Liver (tissue), 9 donors: ENCODE measurements around the gene OR5L1. TPM values are rescaled to one million over a fixed set of nuclear protein-coding genes. Genes with fewer than 3 reads are reported as not detected.

ENCODE experiments used
- DNase-seq: peaks from one replicate; pipeline ENCODE4 v3.0.0-alpha.2; 2017; ENCODE audit warnings: low spot score
- H3K27ac ChIP-seq, 2 donors: one replicate each; pipeline ENCODE4 v1.7.0; 2013; ENCODE audit warnings: inconsistent platforms in 2 of 2, low read length in 2 of 2, control low read depth in 1 of 2, low read depth in 1 of 2, mild to moderate bottlenecking in 1 of 2
- H3K27me3 ChIP-seq, 4 donors: one replicate each; pipeline versions ENCODE4 v1.6.1 to v1.7.0; 2013; ENCODE audit warnings: low read length in 3 of 4, inconsistent platforms in 1 of 4, mild to moderate bottlenecking in 1 of 4, moderate library complexity in 1 of 4; ENCODE audit not compliant: control insufficient read depth in 4 of 4, insufficient read depth in 4 of 4
- H3K36me3 ChIP-seq, 4 donors: one replicate each; pipeline versions ENCODE4 v1.6.1 to v1.7.0; 2013; ENCODE audit warnings: low read length in 3 of 4, mild to moderate bottlenecking in 3 of 4, low read depth in 1 of 4, moderate library complexity in 1 of 4; ENCODE audit not compliant: control insufficient read depth in 4 of 4, insufficient read depth in 3 of 4
- H3K4me1 ChIP-seq, 4 donors: one replicate each; pipeline versions ENCODE4 v1.6.1 to v1.7.0; 2013; ENCODE audit warnings: low read length in 3 of 4, mild to moderate bottlenecking in 3 of 4, moderate library complexity in 1 of 4; ENCODE audit not compliant: control insufficient read depth in 4 of 4, insufficient read depth in 4 of 4
- H3K4me3 ChIP-seq, 3 donors: one replicate each; pipeline versions ENCODE4 v1.6.1 to v1.7.0; 2013; ENCODE audit warnings: low read length in 3 of 3, control low read depth in 1 of 3, low read depth in 1 of 3, mild to moderate bottlenecking in 1 of 3
- H3K9ac ChIP-seq, 2 donors: one replicate each; pipeline ENCODE4 v1.7.0; 2013; ENCODE audit warnings: low read length in 2 of 2, mild to moderate bottlenecking in 2 of 2, moderate library complexity in 2 of 2, control low read depth in 1 of 2, low read depth in 1 of 2
- H3K9me3 ChIP-seq, 4 donors: one replicate each; pipeline versions ENCODE4 v1.6.1 to v1.7.0; 2013; ENCODE audit warnings: low read length in 3 of 4; ENCODE audit not compliant: control insufficient read depth in 4 of 4
- EGR1 ChIP-seq, 2 donors: IDR thresholded peaks; 2 replicates each; pipeline ENCODE4 v1.6.1; 2016 to 2018; ENCODE audit warnings: antibody characterized with exemption in 2 of 2, low read depth in 2 of 2
- FOXA1 ChIP-seq: IDR thresholded peaks from 2 replicates; pipeline ENCODE4 v1.6.1; 2016; ENCODE audit warnings: antibody characterized with exemption
- FOXA2 ChIP-seq: IDR thresholded peaks from 2 replicates; pipeline ENCODE4 v1.6.1; 2016; ENCODE audit warnings: antibody characterized with exemption
- HNF4G ChIP-seq: IDR thresholded peaks from 2 replicates; pipeline ENCODE4 v1.6.1; 2016; ENCODE audit warnings: antibody characterized with exemption
- JUND ChIP-seq, 2 donors: IDR thresholded peaks; 2 replicates each; pipeline ENCODE4 v1.6.1; 2016; ENCODE audit warnings: antibody characterized with exemption in 2 of 2
- NR2F2 ChIP-seq: IDR thresholded peaks from 2 replicates; pipeline ENCODE4 v1.6.1; 2016; ENCODE audit warnings: antibody characterized with exemption
- RAD21 ChIP-seq, 2 donors: IDR thresholded peaks; 2 replicates each; pipeline ENCODE4 v1.6.1; 2016; ENCODE audit warnings: antibody characterized with exemption in 2 of 2, mild to moderate bottlenecking in 2 of 2
- RXRA ChIP-seq, 2 donors: IDR thresholded peaks; 2 replicates each; pipeline ENCODE4 v1.6.1; 2017 to 2018; ENCODE audit warnings: antibody characterized with exemption in 2 of 2, mild to moderate bottlenecking in 1 of 2
- SP1 ChIP-seq: IDR thresholded peaks from 2 replicates; pipeline ENCODE4 v1.6.1; 2018; ENCODE audit warnings: antibody characterized with exemption, mild to moderate bottlenecking
- YY1 ChIP-seq: IDR thresholded peaks from 2 replicates; pipeline ENCODE4 v1.6.1; 2016; ENCODE audit warnings: antibody characterized with exemption, mild to moderate bottlenecking
- WGBS: extraction: QIAGEN DNeasy Blood & Tissue Kit; methylation state at CpG from one replicate; pipeline ENCODE4 v1.1.7; 2013; 5-methylcytosine and 5-hydroxymethylcytosine counted together
- polyA plus RNA-seq, 2 donors: library from polyadenylated mRNA; stranded (reverse) in 1 of 2; unstranded in 1 of 2; fragments of 200-250 nt in 1 of 2; fragments of >200 nt in 1 of 2; fragmentation: Nextera tagmentation in 1 of 2; extraction: Ambion mirVana in 1 of 2; gene quantifications; one replicate each; pipeline versions ENCODE4 v1.2.1 to v1.2.3, GENCODE V29; 2013 to 2015
- total RNA-seq, 2 donors: library from RNA; depleted of rRNA; stranded (reverse); fragments of >200 nt; gene quantifications; one replicate each; pipeline ENCODE4 v1.2.3, GENCODE V29; 2014
- TF ChIP-seq, protein P1 (sequence below): IDR thresholded peaks from 2 replicates; pipeline ENCODE4 v1.6.1; 2016; ENCODE audit warnings: antibody characterized with exemption, mild to moderate bottlenecking
- TF ChIP-seq, protein P2 (sequence below): IDR thresholded peaks from 2 replicates; pipeline ENCODE4 v1.6.1; 2016; ENCODE audit warnings: antibody characterized with exemption
- TF ChIP-seq, protein P3 (sequence below): IDR thresholded peaks from 2 replicates; pipeline ENCODE4 v1.6.1; 2016; ENCODE audit warnings: antibody characterized with exemption
- TF ChIP-seq, protein P4 (sequence below): IDR thresholded peaks from 2 replicates; pipeline ENCODE4 v1.6.1; 2016; ENCODE audit warnings: antibody characterized with exemption
- TF ChIP-seq, protein P5 (sequence below): fragments of 150-350 bp; IDR thresholded peaks from 2 replicates; pipeline ENCODE4 v1.5.1; 2017; ENCODE audit warnings: improper control_type of control experiment, low read depth, low read length; ENCODE audit not compliant: missing input control
- donor health status: healthy.
- donor health status: healthy.
- donor health status: healthy.
- donor health status: healthy.
- donor health status: healthy.

Gene OR5L1
- total and polyA plus RNA-seq, 4 donors: not detected

DNA sequence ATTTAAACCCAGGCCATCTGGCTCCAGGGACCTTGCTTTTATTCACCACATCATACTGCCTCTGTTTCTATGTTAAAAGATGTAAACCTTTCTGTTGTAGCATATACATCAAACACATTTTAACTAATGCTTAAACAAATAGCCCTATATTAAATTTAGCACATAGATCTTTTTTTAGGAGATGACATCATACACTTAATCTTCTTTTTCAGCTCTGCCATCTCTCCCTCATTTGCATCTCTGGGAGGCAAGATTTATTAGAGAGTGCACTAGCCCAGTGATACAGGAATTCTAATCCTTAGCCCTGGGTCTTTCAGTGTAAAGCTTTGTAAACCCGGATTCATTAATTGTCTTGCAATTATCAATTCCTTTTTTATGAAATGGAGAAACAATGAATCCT, 41.0 kb downstream of the OR5L1 start:
- Histone ChIP-seq H3K36me3 (no peaks in the 10 kb centered on the region), H3K9ac (no peak overlapping the region), H3K4me3 (no peak overlapping the region), H3K27ac (no peak overlapping the region), H3K9me3 (no peaks in the 10 kb centered on the region), H3K4me1 (no peaks in the 10 kb centered on the region), H3K27me3 (no peaks in the 10 kb centered on the region)
- 67% methylated on average over 1 of the region's 1 CpG for WGBS
- DNase-seq: no peak
- TF ChIP-seq NR2F2 (no peak), JUND (IDR thresholded peaks at IDR 0.05) (no peak), SP1 (no peak), HNF4G (no peak), FOXA1 (no peak), RAD21 (IDR thresholded peaks at IDR 0.05) (no peak), YY1 (no peak), EGR1 (IDR thresholded peaks at IDR 0.05; ENCODE audit: low read depth in 2 of 2) (no peak), RXRA (IDR thresholded peaks at IDR 0.05) (no peak)
- TF ChIP-seq, protein P1, sequence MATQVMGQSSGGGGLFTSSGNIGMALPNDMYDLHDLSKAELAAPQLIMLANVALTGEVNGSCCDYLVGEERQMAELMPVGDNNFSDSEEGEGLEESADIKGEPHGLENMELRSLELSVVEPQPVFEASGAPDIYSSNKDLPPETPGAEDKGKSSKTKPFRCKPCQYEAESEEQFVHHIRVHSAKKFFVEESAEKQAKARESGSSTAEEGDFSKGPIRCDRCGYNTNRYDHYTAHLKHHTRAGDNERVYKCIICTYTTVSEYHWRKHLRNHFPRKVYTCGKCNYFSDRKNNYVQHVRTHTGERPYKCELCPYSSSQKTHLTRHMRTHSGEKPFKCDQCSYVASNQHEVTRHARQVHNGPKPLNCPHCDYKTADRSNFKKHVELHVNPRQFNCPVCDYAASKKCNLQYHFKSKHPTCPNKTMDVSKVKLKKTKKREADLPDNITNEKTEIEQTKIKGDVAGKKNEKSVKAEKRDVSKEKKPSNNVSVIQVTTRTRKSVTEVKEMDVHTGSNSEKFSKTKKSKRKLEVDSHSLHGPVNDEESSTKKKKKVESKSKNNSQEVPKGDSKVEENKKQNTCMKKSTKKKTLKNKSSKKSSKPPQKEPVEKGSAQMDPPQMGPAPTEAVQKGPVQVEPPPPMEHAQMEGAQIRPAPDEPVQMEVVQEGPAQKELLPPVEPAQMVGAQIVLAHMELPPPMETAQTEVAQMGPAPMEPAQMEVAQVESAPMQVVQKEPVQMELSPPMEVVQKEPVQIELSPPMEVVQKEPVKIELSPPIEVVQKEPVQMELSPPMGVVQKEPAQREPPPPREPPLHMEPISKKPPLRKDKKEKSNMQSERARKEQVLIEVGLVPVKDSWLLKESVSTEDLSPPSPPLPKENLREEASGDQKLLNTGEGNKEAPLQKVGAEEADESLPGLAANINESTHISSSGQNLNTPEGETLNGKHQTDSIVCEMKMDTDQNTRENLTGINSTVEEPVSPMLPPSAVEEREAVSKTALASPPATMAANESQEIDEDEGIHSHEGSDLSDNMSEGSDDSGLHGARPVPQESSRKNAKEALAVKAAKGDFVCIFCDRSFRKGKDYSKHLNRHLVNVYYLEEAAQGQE: no peak
- TF ChIP-seq, protein P2, sequence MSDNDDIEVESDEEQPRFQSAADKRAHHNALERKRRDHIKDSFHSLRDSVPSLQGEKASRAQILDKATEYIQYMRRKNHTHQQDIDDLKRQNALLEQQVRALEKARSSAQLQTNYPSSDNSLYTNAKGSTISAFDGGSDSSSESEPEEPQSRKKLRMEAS: no peak
- TF ChIP-seq, protein P3, sequence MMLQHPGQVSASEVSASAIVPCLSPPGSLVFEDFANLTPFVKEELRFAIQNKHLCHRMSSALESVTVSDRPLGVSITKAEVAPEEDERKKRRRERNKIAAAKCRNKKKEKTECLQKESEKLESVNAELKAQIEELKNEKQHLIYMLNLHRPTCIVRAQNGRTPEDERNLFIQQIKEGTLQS: no peak
- TF ChIP-seq, protein P4, sequence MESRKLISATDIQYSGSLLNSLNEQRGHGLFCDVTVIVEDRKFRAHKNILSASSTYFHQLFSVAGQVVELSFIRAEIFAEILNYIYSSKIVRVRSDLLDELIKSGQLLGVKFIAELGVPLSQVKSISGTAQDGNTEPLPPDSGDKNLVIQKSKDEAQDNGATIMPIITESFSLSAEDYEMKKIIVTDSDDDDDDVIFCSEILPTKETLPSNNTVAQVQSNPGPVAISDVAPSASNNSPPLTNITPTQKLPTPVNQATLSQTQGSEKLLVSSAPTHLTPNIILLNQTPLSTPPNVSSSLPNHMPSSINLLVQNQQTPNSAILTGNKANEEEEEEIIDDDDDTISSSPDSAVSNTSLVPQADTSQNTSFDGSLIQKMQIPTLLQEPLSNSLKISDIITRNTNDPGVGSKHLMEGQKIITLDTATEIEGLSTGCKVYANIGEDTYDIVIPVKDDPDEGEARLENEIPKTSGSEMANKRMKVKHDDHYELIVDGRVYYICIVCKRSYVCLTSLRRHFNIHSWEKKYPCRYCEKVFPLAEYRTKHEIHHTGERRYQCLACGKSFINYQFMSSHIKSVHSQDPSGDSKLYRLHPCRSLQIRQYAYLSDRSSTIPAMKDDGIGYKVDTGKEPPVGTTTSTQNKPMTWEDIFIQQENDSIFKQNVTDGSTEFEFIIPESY: no peak
- TF ChIP-seq, protein P5, sequence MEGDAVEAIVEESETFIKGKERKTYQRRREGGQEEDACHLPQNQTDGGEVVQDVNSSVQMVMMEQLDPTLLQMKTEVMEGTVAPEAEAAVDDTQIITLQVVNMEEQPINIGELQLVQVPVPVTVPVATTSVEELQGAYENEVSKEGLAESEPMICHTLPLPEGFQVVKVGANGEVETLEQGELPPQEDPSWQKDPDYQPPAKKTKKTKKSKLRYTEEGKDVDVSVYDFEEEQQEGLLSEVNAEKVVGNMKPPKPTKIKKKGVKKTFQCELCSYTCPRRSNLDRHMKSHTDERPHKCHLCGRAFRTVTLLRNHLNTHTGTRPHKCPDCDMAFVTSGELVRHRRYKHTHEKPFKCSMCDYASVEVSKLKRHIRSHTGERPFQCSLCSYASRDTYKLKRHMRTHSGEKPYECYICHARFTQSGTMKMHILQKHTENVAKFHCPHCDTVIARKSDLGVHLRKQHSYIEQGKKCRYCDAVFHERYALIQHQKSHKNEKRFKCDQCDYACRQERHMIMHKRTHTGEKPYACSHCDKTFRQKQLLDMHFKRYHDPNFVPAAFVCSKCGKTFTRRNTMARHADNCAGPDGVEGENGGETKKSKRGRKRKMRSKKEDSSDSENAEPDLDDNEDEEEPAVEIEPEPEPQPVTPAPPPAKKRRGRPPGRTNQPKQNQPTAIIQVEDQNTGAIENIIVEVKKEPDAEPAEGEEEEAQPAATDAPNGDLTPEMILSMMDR: no peak

DNA sequence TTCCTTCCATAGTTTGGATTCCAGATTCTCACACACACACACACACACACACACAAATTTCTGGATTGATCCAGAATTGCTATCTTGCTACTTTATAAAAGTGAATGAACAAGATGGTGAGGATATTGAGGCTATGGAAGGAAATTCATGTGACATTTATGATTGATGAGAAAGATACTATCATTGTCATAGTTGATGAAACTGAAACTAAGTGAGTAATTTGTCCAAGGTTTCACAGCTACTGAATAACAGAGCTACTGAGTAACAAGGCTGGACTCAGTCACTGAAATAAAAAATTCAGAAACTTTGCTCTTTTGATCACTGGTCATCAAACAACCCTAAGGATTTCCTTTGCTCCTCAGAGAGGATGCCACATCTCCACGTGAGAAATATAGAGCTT, 43.5 kb downstream of the OR5L1 start:
- no peaks in the 10 kb centered on the region for H3K27me3 ChIP-seq
- no peak overlapping the region for H3K4me3 ChIP-seq
- no peaks in the 10 kb centered on the region for H3K36me3 ChIP-seq
- H3K9me3 ChIP-seq: no peaks in the 10 kb centered on the region
- DNase-seq: no peak
- H3K9ac ChIP-seq: no peak overlapping the region
- no peak overlapping the region for H3K27ac ChIP-seq
- WGBS: 17% methylated on average over 1 of the region's 1 CpG
- TF ChIP-seq, protein P3: no peak
- TF ChIP-seq RAD21 (IDR thresholded peaks at IDR 0.05) (no peak), FOXA2 (no peak)
- TF ChIP-seq, protein P2: no peak
- no peaks in the 10 kb centered on the region for H3K4me1 ChIP-seq

Other genes with a start within 250 kb of the OR5L1 start
- not detected for gene OR4C16, start 239.2 kb upstream of the OR5L1 start, total RNA-seq
- not detected for gene OR4C16, start 239.2 kb upstream of the OR5L1 start, polyA plus RNA-seq
- not detected for gene OR4C11, start 203.7 kb upstream of the OR5L1 start, total RNA-seq
- gene OR4C11, start 203.7 kb upstream of the OR5L1 start, polyA plus RNA-seq: not detected
- gene OR4P4, start 176.3 kb upstream of the OR5L1 start, total RNA-seq: not detected
- gene OR4P4, start 176.3 kb upstream of the OR5L1 start, polyA plus RNA-seq: not detected
- gene OR4S2, start 163.0 kb upstream of the OR5L1 start, total RNA-seq: not detected
- gene OR4S2, start 163.0 kb upstream of the OR5L1 start, polyA plus RNA-seq: not detected
- not detected for gene OR4C6, start 149.2 kb upstream of the OR5L1 start, total RNA-seq
- gene OR4C6, start 149.2 kb upstream of the OR5L1 start, polyA plus RNA-seq: not detected
- not detected for gene OR5D13, start 37.9 kb upstream of the OR5L1 start, total RNA-seq
- not detected for gene OR5D13, start 37.9 kb upstream of the OR5L1 start, polyA plus RNA-seq
- gene OR5D14, start 15.8 kb upstream of the OR5L1 start, total RNA-seq: not detected
- gene OR5D14, start 15.8 kb upstream of the OR5L1 start, polyA plus RNA-seq: not detected
- gene OR5D18, start 8.3 kb downstream of the OR5L1 start, total RNA-seq: not detected
- not detected for gene OR5D18, start 8.3 kb downstream of the OR5L1 start, polyA plus RNA-seq
- not detected for gene OR5L2, start 15.9 kb downstream of the OR5L1 start, total RNA-seq
- gene OR5L2, start 15.9 kb downstream of the OR5L1 start, polyA plus RNA-seq: not detected
- gene OR5D16, start 27.4 kb downstream of the OR5L1 start, total RNA-seq: not detected
- not detected for gene OR5D16, start 27.4 kb downstream of the OR5L1 start, polyA plus RNA-seq
- gene TRIM51, start 71.9 kb downstream of the OR5L1 start, total RNA-seq: not detected
- not detected for gene TRIM51, start 71.9 kb downstream of the OR5L1 start, polyA plus RNA-seq
- gene OR5W2, start 103.2 kb downstream of the OR5L1 start, total RNA-seq: not detected
- not detected for gene OR5W2, start 103.2 kb downstream of the OR5L1 start, polyA plus RNA-seq
- not detected for gene OR5I1, start 125.0 kb downstream of the OR5L1 start, total RNA-seq
- gene OR5I1, start 125.0 kb downstream of the OR5L1 start, polyA plus RNA-seq: not detected
- not detected for gene OR10AG1, start 158.6 kb downstream of the OR5L1 start, total RNA-seq
- gene OR10AG1, start 158.6 kb downstream of the OR5L1 start, polyA plus RNA-seq: not detected
- not detected for gene OR5F1, start 183.3 kb downstream of the OR5L1 start, total RNA-seq
- gene OR5F1, start 183.3 kb downstream of the OR5L1 start, polyA plus RNA-seq: not detected
- gene OR5AS1, start 216.3 kb downstream of the OR5L1 start, total RNA-seq: not detected
- gene OR5AS1, start 216.3 kb downstream of the OR5L1 start, polyA plus RNA-seq: not detected